GM20431 (cell line): ENCODE data around the gene CHST13.

Experiments used
- in situ Hi-C: fragments of 300-500 bp; cut with MseI, MboI; formaldehyde crosslinking; loops from one replicate; pipeline ENCODE4 v1.15.0; 2020; ENCODE audit warnings: low sequenced_read_pairs; ENCODE audit not compliant: unreplicated experiment

Gene CHST13

GRCh38 chr3:126523745-126524428 lies at the start of gene CHST13:
Gene CHST13, plus strand, starts transcription at chr3:126524155. Its CDS starts 178 bp downstream, at chr3:126524333.
- in situ Hi-C loops = no loop called here

- in situ Hi-C loops = no loop called here
Observed at GRCh38 chr3:126474498-126475412, 49.2 kb upstream of the CHST13 start.

GRCh38 chr3:126475413-126476114 lies 48.4 kb upstream of the CHST13 start, which contains the start of gene ZXDC:
Gene ZXDC, minus strand, starts transcription at chr3:126475891. Its CDS starts 26 bp downstream, at chr3:126475865.
- in situ Hi-C loops = no loop called here

- in situ Hi-C loops = no loop called here
Observed at GRCh38 chr3:126476166-126477060, 47.5 kb upstream of the CHST13 start.

GRCh38 chr3:126477061-126477380 lies 46.9 kb upstream of the CHST13 start:
- in situ Hi-C loops = no loop called here

GRCh38 chr3:126478581-126479310 lies 45.2 kb upstream of the CHST13 start:
- in situ Hi-C loops = no loop called here

GRCh38 chr3:126479642-126480041 lies 44.3 kb upstream of the CHST13 start:
- in situ Hi-C loops = no loop called here

- in situ Hi-C loops = no loop called here
Observed at GRCh38 chr3:126480206-126480605, 43.7 kb upstream of the CHST13 start.

GRCh38 chr3:126480861-126481260 lies 43.1 kb upstream of the CHST13 start:
- in situ Hi-C loops = no loop called here

GRCh38 chr3:126481808-126482502 lies 42.0 kb upstream of the CHST13 start:
- in situ Hi-C loops = no loop called here

- in situ Hi-C loops = no loop called here
Observed at GRCh38 chr3:126482503-126483255, 41.3 kb upstream of the CHST13 start.

GRCh38 chr3:126483321-126483761 lies 40.6 kb upstream of the CHST13 start:
- in situ Hi-C loops = no loop called here

GRCh38 chr3:126484148-126484547 lies 39.8 kb upstream of the CHST13 start:
- in situ Hi-C loops = no loop called here

- in situ Hi-C loops = no loop called here
Observed at GRCh38 chr3:126484662-126485061, 39.3 kb upstream of the CHST13 start.

- in situ Hi-C loops = no loop called here
Observed at GRCh38 chr3:126485176-126485897, 38.6 kb upstream of the CHST13 start.

- in situ Hi-C loops = no loop called here
Observed at GRCh38 chr3:126485956-126486355, 38.0 kb upstream of the CHST13 start.

- in situ Hi-C loops = no loop called here
Observed at GRCh38 chr3:126486360-126486847, 37.6 kb upstream of the CHST13 start.
